Activated naive CD4-positive, alpha-beta T cell treated with anti-CD3 and anti-CD28 coated beads, Interleukin-2, amount 10 ng/mL, durations not matched to agents 5 hours and 36 hours (primary cell): ENCODE results near the gene SFXN4. TPM values are rescaled to one million over a fixed set of nuclear protein-coding genes. Genes with fewer than 3 reads are reported as not detected.

Experiments
- total RNA-seq, 2 experiments: library from RNA; stranded (reverse); gene quantifications; one replicate each; pipeline ENCODE4 v1.2.3, GENCODE V29; 2021

SFXN4 gene, protein sequence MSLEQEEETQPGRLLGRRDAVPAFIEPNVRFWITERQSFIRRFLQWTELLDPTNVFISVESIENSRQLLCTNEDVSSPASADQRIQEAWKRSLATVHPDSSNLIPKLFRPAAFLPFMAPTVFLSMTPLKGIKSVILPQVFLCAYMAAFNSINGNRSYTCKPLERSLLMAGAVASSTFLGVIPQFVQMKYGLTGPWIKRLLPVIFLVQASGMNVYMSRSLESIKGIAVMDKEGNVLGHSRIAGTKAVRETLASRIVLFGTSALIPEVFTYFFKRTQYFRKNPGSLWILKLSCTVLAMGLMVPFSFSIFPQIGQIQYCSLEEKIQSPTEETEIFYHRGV
- total RNA-seq, result 10 to 100 TPM; 23.6 to 25.7 TPM

DNA sequence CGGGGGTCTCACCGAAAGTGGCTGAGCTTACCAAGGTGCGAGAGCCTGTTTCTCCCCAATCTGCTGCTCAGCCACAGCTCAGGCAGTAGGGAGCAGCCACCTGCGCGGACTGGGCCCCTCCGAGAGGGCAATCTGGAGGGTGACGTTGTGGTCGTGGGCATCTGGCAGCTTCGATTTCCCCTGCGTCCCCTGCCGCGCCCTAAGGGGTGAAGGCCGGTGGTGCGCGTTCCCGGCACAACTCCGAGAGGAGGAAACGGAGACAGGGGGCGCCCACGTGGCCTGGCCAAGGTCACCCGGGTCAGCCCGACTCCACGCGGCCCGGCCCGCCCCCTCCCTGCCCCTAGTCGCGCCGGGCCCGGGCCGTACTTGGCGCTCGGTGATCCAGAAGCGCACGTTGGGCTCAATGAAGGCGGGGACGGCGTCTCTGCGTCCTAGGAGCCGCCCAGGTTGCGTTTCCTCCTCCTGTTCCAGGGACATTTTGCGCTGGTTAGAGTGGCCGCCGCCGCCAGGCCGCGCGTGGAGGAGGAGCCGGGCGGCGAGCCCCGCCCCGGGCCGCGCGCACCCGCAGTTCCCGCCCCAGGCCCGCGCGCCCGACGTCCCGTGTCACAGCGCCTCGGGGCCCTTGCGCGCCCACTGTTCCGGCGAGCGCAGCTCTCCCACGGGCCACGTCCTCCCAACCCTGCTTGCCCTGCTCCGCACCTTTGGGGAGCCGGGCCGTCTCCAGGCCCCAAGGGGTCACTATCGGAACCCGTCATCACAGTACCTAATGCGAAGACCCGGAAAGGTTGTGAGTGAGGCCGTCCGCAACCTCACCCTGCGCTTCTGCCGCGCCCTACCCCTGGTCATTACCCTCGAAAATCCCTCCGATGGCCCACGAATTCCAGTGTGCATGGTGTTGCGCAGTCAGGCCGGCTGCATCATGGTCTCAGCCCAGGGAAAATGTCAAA is at the start of gene SFXN4:
SFXN4 (minus strand) TSS at position 544 of the 947 bp plus-strand sequence; CDS start at position 477, 67 bp downstream.

DNA sequence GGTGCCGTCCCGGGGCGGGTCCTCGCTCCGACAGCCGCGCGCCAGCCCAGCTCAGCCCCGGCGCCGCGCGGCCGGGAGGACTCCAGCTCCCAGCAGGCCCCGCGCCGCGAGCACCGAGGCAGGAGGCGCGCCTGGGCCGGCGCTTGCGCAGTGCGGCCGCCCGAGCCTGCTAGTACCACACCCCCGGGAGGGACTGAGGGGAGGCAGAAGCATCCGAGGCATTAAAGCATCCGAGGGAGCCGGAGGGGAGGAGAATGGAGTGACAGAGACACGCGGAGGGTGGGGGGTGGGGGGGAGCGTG is 41.8 kb upstream of the SFXN4 start, which contains the start of gene GRK5:
GRK5 (plus strand) TSS at position 206 of the 301 bp plus-strand sequence. CDS start 347 bp downstream, outside the sequence.

DNA sequence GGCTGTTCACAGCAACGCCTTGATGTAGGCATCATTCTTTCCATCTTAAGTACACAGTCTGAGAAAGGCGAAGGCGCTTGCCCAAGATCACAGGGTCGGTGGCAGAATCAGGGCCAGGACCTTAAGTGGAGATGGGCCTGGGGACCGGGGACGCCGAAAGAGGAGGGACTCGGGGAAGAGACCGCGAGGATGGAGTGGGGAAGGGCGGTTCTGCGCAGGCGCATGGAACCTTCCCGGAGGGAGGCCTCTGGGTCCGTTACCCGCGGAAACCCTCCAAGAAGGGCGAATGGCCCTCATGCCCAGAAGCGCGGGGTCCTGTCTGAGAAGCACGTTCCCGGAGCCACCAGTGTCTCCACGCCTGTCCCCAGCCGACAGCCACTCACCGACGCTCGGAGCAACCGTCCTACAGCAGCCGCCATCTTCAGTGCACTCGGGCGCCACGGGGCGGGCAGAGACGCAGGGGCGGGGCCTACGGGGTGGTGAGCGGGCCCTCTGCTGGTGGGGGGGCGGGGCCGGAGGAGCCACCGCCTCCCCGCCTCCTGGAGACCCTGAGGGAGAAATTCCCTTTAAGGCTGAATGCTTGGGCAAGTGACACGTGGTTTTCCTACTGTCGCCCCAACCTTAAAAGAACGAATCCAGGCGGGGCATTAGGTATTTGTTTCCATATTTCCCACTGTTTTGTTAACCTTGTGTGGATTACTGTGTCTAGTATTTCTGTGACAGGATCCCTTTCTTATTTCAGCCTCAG is 13.0 kb upstream of the SFXN4 start, which contains the start of gene PRDX3:
PRDX3 (minus strand) TSS at position 441 of the 748 bp plus-strand sequence; CDS start at position 419, 22 bp downstream.

DNA sequence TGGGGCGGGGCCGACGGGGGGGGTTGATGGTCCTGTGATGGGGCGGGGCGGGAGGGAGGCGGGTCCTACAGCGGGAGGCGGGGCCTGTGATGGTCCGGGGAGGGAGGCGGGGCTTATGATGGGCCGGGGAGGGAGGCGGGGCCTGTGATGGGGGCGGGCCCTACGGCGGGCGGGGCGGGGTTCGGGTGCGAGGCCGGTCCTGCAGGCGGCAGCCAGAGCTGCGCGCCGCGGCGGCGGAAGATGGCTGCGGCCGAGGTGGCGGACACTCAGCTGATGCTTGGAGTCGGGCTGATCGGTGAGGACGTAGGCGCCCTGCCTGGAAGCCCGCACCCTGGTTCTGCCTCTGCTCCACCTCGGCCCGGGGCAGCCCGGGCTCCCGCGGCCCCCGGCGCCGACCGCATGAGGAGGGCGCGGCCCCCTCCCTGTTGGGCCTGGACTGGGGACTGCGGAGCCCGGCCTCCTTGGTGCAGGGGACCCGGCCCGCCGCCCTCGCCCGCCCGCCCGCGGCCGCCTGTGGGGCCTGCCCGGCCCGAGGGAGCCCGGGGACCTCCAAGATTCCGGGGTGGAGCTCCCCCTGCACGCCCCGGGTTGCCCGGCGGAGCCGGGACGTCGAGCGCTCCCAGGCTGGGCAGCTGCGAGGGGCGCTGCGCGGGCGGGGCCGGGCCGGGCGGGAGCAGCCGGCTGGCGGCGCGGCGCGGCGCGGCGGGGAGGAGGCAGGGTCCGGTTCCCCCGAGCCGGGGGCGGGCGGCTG is 61.4 kb downstream of the SFXN4 start, which contains the start of gene DENND10:
DENND10 (plus strand) TSS at position 211 of the 751 bp plus-strand sequence; CDS start at position 241, 30 bp downstream.

Other genes starting within 250 kb of the SFXN4 start
- gene NANOS1, start 136.0 kb downstream of the SFXN4 start, total RNA-seq, result under 1 TPM; 0.55 to 0.73 TPM
- gene EIF3A, start 84.9 kb downstream of the SFXN4 start, total RNA-seq, result 100 to 1,000 TPM; 125 to 127 TPM
- gene DENND10, start 61.6 kb downstream of the SFXN4 start, total RNA-seq, result 10 to 100 TPM; 37.0 to 39.0 TPM
- 10 to 100 TPM; 88.1 to 89.7 TPM for gene PRDX3, start 13.1 kb upstream of the SFXN4 start, total RNA-seq
- gene GRK5, start 41.9 kb upstream of the SFXN4 start, total RNA-seq, result 10 to 100 TPM; 27.8 to 31.5 TPM